GM19372 (cell line): ENCODE results near the gene CTU2.

Source experiments
- ATAC-seq: cut with Tn5 transposase; IDR thresholded peaks from one replicate; pipeline ENCODE4 v1.9.1; 2021; ENCODE audit warnings: mild to moderate bottlenecking, low read depth, moderate library complexity; ENCODE audit not compliant: unreplicated experiment

Gene CTU2

GRCh38 chr16:88695753-88696152 lies 10.6 kb upstream of the CTU2 start:
- no peak for ATAC-seq

- no peak for ATAC-seq
These were observed 9.9 kb upstream of the CTU2 start for GRCh38 chr16:88696441-88696840.

- ATAC-seq = no peak
These were observed 9.0 kb upstream of the CTU2 start for GRCh38 chr16:88697116-88697830.

DNA sequence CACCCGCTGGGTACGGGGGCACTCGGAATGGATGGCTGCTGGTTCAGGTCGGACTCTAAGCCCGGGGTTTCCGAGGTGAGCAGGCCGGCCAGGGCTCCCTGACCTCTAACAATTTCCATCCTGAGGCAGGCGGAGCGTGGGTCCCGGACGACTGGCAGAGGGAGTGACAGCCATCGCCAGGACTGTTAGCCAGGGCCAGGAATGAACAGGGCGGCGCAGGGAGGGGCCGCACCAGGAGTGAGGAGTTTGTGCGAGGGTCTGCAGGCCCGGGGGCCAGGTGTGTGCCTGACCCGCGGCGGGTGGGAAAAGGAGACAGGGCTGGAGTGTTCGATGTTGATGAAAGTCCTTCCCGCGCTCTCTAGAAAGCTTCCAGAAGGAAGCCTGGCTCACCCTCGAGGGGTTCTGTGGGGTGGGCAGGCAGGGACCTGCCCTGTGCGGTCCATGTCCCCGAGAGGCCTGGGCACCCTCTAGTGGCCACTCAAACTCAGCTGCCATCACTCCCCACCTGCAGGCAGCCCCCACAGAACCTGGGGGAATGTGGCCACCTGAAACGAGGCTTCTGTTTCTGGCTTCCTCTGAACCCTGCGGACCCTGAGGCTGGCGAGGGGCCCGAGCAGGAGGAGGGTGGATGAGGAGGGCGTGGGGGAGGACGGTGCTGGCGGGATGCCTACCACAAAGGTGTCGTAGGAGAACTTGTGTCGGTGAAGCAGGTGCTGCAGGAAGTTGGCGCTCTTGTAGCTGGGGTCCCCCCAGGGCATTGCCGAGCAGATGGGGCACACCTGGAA lies 8.3 kb upstream of the CTU2 start:
- ATAC-seq = no peak

DNA sequence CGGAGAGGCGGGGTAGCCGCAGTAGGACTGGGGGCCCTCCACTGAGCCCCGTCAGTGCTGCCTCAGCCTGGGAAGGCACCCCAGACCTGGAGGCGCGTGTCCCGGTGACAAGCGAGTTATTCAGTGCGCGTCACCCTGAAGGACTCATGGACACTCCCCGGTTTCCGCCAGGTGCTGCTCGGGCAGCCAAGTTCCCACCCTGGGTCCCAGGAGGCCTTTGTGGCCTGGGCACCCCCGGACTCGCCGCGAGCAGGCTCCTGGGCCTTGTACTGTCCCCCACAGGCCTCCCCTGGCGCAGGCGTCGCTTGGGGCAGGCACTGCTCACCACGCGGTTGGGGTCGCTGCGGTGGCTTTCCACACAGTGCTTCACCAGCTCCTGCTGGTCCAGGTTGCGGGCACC lies 7.7 kb upstream of the CTU2 start:
- no peak for ATAC-seq

DNA sequence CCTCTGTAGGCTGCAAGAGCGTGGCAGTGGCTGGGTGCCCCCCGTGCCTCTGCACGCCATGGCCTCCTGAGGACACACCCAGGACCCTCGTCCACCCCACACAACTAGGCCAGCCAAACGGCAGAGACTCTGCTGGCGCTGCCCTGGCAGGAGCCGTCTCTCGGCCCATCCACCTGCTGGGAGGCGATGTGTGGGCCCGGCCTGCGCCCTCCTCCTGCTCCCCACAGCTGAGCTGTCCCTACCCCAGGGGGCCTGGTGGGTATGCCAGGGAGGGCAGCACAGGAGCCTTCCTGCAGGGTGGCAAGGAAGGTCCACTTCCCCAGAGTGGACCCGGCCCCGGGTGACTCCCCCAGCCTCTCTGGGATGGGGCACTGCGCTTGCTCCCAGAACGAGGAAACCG lies 7.1 kb upstream of the CTU2 start:
- ATAC-seq = no peak

DNA sequence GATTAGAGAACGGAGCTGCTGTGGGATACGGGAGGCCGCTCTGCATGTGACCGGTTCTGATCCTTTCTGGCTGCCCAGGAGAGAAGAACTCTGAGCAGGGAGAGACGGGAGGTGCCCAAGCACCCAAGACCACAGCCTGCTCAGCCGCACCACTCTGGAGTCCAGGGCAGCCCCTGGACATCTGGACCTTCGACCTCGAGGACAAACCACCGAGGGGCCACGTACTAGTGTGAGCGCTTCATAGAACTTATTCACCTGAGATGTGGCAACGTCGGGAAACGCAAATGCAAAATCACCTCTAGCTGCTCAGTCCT lies 6.0 kb upstream of the CTU2 start:
- ATAC-seq = no peak

GRCh38 chr16:88700636-88701482 lies 5.4 kb upstream of the CTU2 start:
- peak; percentile 75 for ATAC-seq

GRCh38 chr16:88701581-88702370 lies 4.5 kb upstream of the CTU2 start:
- ATAC-seq = no peak

GRCh38 chr16:88702371-88703210 lies 3.7 kb upstream of the CTU2 start:
- ATAC-seq = no peak

DNA sequence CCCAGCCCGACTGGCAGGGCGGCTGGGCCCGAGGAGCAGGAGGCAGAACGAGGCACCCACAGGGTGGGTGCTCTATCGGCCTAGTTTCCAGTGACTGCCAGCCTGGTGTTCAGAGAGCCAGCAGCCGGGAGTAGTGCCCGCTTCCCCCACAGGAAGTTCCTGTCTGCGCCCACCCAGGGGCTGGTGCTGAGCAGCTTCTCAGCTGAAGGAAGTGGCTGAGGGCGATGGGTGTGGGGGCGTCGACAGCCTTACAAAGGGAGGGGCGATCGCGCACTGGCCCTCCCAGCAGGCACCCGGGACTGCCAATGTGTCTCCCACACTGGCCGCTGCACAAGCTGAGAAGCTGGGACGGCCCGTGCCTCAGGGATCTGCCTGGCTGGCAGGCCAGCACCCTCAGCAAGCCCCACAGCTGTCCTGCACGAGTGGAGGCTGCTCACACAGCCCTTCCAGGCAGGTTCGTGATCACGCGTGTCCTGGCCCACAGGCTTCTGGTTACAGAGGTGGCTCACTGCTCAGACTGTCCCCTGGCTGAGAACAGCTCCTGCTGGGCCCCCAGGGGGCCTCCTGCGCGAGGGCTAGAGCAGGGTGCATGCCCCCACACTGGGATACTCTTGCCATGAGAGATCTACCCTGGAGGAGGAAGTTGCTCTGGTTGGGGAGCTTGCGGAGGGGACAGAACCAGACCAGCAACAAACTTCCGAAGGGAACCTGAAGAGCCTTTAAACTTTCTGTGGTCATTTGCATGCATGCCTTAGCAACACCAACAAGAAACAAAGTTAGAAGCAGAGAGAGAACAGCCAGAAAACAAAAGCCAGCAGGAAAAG lies 2.6 kb upstream of the CTU2 start:
- no peak for ATAC-seq

DNA sequence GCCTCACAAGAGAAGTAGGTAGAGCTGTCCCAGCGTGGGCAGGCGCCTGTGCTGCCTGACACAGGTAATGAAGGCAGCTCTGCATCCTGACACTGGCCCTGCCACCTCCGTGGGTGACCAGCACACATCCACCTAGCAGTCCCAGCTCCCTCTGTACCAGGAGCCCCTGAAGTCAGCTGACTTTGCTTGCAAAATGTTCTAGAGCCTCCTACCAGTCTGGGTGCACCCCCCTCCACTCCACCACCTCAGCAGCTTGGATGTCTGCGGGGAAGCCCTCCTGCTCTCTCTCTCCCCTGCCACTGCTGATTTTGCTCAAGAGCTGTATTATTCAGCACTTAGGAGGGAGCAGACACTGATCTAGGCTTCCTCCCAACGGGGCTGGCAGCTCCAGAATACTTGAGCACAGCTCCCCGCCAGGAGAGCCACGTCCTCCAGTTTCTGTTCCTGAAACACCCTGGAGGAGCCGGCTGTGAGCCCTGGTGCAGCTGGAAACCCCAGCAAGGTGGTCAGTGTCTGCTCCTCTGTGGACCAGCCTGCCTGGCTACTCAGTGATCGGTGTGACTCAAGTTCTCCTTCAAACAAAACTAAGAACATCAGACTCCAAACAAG lies 1.1 kb upstream of the CTU2 start:
- ATAC-seq = no peak

- peak; percentile 29 for ATAC-seq
These were observed 488 bp upstream of the CTU2 start for GRCh38 chr16:88705801-88706228.

GRCh38 chr16:88706965-88707826 lies 893 bp downstream of the CTU2 start:
- no peak for ATAC-seq

GRCh38 chr16:88710556-88710955 lies 4.3 kb downstream of the CTU2 start:
- ATAC-seq = no peak

- no peak for ATAC-seq
These were observed 5.5 kb downstream of the CTU2 start for GRCh38 chr16:88711750-88712340.

DNA sequence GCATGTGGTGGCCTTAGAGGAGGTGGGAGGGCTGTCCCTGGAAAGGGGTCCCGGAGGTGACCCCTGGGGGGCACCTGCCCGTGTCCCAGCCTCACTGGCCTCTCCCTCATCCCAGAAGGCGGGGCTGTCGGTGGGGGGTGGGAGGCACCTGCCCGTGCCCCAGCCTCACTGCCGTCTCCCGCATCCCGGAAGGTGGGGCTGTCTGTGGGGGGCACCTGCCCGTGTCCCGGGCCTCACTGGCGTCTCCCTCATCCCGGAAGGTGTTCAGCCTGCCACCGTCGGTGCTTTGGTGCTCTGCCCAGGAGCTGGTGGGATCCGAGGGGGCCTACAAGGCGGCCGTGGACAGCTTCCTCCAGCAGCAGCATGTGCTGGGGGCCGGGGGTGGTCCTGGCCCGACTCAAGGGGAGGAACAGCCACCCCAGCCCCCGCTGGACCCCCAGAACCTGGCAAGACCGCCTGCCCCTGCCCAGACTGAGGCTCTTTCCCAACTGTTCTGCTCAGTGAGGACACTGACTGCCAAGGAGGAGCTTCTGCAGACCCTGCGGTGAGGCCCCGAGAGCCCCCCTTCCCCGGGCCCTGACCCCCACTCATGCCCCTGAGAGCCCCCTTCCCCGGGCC lies 6.2 kb downstream of the CTU2 start:
- ATAC-seq = no peak
